Activated naive CD4-positive, alpha-beta T cell treated with anti-CD3 and anti-CD28 coated beads, Interleukin-2, amount 10 ng/mL, durations not matched to agents 7 days and 5 days (primary cell): ENCODE measurements around the gene KSR2.

Experiments used
- CTCF ChIA-PET: fragments of 350-600 bp; sonication (Branson Sonifier 250); formaldehyde crosslinking; loops from one replicate; lab custom pipeline; 2021; ENCODE audit warnings: antibody characterized with exemption; lab: Charles Lee
- DNase-seq: peaks from one replicate; pipeline ENCODE4 v3.0.0-alpha.2; 2020
- H3K27ac Mint-ChIP-seq: one replicate; pipeline ENCODE4 v1.8.0; 2021; ENCODE audit warnings: mild to moderate bottlenecking, moderate library complexity, mixed read lengths
- H3K27me3 Mint-ChIP-seq: one replicate; pipeline ENCODE4 v1.8.0; 2021; ENCODE audit warnings: mild to moderate bottlenecking, mixed read lengths
- H3K36me3 Mint-ChIP-seq: one replicate; pipeline ENCODE4 v1.8.0; 2021; ENCODE audit warnings: mixed read lengths
- H3K4me1 Mint-ChIP-seq: one replicate; pipeline ENCODE4 v1.8.0; 2021; ENCODE audit warnings: mixed read lengths
- H3K4me3 Mint-ChIP-seq: one replicate; pipeline ENCODE4 v1.8.0; 2021; ENCODE audit warnings: mild to moderate bottlenecking, moderate library complexity, mixed read lengths
- H3K9me3 Mint-ChIP-seq: one replicate; pipeline ENCODE4 v1.8.0; 2021; ENCODE audit warnings: mixed read lengths

KSR2 gene

DNA sequence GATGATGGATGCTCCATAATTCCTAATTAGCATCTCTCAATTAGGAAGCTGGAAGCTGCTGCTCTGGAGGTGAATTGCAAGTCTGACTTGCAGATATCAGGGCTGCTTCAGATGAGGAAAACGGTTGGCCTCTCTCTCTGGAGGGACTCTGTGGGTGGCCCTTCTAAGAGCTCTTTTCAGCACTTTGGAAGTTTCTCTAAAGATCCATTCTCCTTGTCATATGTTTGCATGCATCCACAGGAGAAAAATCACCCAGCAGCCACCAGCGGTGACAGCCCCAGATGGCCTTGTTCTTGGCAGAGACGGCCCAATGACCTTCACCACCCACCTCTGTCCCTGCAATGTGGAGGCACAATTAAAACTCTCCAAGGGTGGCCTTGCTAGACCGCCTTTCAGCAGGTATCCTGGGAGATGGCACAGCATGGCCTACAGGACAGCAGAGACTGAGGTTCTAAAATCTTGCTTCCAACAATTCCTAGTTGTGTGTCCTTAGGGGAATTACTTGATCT, 42.3 kb downstream of the KSR2 start:
- Mint-ChIP-seq H3K27ac (no peak overlapping the region), H3K4me1 (no peaks in the 10 kb centered on the region), H3K36me3 (no peaks in the 10 kb centered on the region), H3K9me3 (no peaks in the 10 kb centered on the region), H3K27me3 (no peaks in the 10 kb centered on the region), H3K4me3 (no peak overlapping the region)
- CTCF ChIA-PET: no interaction called here
- DNase-seq: no peak

DNA sequence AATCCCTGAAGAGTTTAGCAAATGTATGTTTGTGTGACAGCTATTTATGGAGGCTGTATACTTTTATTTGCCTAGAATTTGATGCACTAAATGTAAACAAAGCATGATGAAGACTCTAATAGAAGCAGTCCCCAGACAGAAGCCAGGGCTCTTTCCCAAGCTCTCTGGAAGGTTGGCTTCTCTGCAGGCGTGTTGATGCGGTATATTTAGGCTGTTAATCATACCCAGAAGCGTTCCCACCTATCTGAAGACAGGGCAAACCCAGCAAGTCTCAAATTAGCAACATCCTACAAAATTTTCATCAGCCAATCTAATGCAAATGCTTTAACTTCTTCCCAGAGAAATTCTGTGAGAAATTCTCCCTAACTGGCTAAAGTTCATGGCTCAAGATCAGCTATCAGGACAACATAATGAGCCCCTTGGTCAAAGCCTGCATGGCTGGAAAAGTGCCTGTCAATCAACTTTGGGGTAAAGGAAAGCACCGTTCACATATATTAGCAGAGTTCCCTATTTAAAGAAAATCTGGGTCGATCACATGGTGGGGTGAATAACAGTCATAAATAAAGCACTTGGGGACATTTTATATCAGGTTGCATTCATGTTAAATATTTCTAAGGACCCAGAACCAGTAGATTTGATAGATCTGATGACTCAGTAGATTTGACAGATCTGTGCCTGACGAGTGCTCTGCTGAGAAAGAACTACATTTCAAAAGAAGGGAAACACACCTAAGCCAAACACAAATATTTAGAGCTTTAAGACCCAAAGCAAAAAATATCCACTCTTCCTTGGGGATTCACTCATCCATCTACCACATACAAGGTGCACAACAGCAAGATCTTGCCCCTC, 46.6 kb downstream of the KSR2 start:
- DNase-seq: no peak
- no peaks in the 10 kb centered on the region for H3K36me3 Mint-ChIP-seq
- H3K9me3 Mint-ChIP-seq: no peaks in the 10 kb centered on the region
- H3K27me3 Mint-ChIP-seq: no peaks in the 10 kb centered on the region
- no peak overlapping the region for H3K27ac Mint-ChIP-seq
- CTCF ChIA-PET: no interaction called here
- no peak overlapping the region for H3K4me3 Mint-ChIP-seq
- H3K4me1 Mint-ChIP-seq: no peaks in the 10 kb centered on the region

DNA sequence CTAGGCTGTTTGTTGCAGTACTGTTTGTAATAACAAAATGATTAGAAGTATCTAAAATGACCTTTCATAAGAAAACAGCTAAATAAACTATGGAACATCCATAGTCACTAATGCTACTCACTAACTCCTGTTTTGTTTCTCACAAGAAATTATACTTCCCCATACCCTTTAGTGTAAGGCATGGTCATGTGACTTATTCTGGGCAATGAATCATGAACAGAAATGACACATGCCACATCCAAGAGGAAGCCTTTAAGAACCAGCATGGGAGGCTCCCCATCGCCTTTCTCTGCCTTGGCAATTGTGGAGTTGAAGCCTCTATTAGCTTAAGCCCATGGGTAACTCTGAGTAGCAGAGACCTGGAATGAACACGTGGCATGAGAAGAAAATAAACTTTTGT, 49.3 kb downstream of the KSR2 start:
- Mint-ChIP-seq H3K4me3 (no peak overlapping the region), H3K9me3 (no peaks in the 10 kb centered on the region), H3K36me3 (no peaks in the 10 kb centered on the region), H3K27ac (no peak overlapping the region), H3K4me1 (no peaks in the 10 kb centered on the region), H3K27me3 (no peaks in the 10 kb centered on the region)
- no peak for DNase-seq
- CTCF ChIA-PET: no interaction called here

GRCh38 chr12:117914686-117915085, 54.1 kb downstream of the KSR2 start:
- Mint-ChIP-seq H3K4me3 (no peak overlapping the region), H3K36me3 (no peaks in the 10 kb centered on the region), H3K27me3 (no peaks in the 10 kb centered on the region), H3K9me3 (peaks cover 7% of the 10 kb centered on the region), H3K27ac (no peak overlapping the region), H3K4me1 (no peaks in the 10 kb centered on the region)
- CTCF ChIA-PET: no interaction called here
- DNase-seq: no peak

GRCh38 chr12:117912756-117913155, 56.0 kb downstream of the KSR2 start:
- Mint-ChIP-seq H3K36me3 (no peaks in the 10 kb centered on the region), H3K9me3 (peaks cover 7% of the 10 kb centered on the region), H3K4me3 (no peak overlapping the region), H3K4me1 (no peaks in the 10 kb centered on the region), H3K27me3 (no peaks in the 10 kb centered on the region), H3K27ac (no peak overlapping the region)
- CTCF ChIA-PET: interaction anchor here (0.9 kb wide), 1 partner anchor 54 kb away, joined by 3 read pairs; no protein-coding TSS in a partner anchor
- DNase-seq: no peak

GRCh38 chr12:117908411-117908810, 60.4 kb downstream of the KSR2 start:
- no peaks in the 10 kb centered on the region for H3K27me3 Mint-ChIP-seq
- DNase-seq: no peak
- H3K9me3 Mint-ChIP-seq: peaks cover 7% of the 10 kb centered on the region
- CTCF ChIA-PET: no interaction called here
- H3K4me1 Mint-ChIP-seq: no peaks in the 10 kb centered on the region
- H3K4me3 Mint-ChIP-seq: no peak overlapping the region
- no peak overlapping the region for H3K27ac Mint-ChIP-seq
- no peaks in the 10 kb centered on the region for H3K36me3 Mint-ChIP-seq

DNA sequence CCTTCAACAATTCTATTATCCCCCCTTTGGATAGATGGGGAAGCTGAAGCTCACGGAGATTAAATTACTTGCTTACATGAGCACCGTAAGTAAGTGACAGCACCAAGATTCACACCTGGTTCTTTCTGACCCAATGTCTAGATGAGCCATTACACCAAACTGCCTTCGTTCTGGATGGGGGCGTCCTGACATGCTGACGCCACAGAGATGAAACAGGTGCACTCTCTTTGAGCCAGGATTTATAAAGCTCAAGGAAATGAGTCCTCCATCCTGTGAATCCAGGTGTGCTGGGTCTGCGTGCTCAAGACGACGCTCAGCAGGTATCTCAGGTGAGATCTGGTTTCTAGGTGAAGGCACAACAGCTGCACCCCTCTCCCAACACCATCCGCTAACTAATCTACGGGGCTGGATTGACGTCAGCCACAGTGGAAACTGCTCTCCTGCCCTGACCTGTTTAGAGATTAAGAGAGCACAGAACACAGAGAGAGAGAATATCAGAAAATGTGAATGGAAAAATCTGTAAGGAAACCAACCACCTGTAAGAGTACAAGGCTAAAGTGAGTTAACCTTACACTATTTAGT, 61.6 kb downstream of the KSR2 start:
- H3K4me1 Mint-ChIP-seq: no peaks in the 10 kb centered on the region
- no peaks in the 10 kb centered on the region for H3K27me3 Mint-ChIP-seq
- peaks cover 7% of the 10 kb centered on the region for H3K9me3 Mint-ChIP-seq
- CTCF ChIA-PET: no interaction called here
- no peak for DNase-seq
- H3K4me3 Mint-ChIP-seq: no peak overlapping the region
- H3K36me3 Mint-ChIP-seq: no peaks in the 10 kb centered on the region
- no peak overlapping the region for H3K27ac Mint-ChIP-seq

GRCh38 chr12:117904051-117904450, 64.7 kb downstream of the KSR2 start:
- Mint-ChIP-seq H3K4me1 (no peaks in the 10 kb centered on the region), H3K36me3 (no peaks in the 10 kb centered on the region), H3K27ac (no peak overlapping the region), H3K9me3 (no peaks in the 10 kb centered on the region), H3K27me3 (no peaks in the 10 kb centered on the region), H3K4me3 (no peak overlapping the region)
- CTCF ChIA-PET: no interaction called here
- no peak for DNase-seq

DNA sequence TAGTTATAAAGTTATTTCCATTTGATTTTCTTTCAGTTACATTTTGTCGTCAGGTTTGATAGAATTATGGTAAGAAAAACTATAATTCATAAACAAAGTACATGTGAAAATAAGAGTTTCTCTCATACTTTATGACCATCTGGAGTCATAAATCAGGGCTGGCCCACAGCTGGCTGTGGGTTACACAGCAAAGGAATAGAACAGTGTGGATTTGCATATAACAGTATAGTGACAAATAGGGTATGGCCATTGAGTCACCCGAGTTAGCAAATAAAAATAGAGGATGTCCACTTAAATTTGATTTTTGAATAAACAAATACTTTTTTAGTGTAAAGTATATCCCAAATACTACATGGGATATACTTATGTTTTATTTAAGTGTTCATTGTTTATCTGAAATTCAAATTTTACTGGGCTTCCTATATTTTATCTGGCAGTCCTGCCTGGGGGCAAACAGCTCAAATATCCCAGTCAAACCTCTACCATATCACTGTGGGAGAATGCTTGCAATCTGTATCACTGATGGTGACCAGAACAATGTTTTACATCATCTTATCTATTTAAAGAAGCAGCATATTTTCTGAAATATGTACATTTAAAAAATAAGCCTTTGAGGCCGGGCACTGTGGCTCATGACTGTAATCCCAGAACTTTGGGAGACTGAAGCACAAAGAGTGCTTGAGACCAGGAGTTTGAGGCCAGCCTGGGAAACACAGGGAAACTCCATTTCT, 65.5 kb downstream of the KSR2 start:
- H3K4me3 Mint-ChIP-seq: no peak overlapping the region
- no peaks in the 10 kb centered on the region for H3K9me3 Mint-ChIP-seq
- H3K4me1 Mint-ChIP-seq: no peaks in the 10 kb centered on the region
- CTCF ChIA-PET: no interaction called here
- no peaks in the 10 kb centered on the region for H3K27me3 Mint-ChIP-seq
- no peak for DNase-seq
- H3K27ac Mint-ChIP-seq: no peak overlapping the region
- no peaks in the 10 kb centered on the region for H3K36me3 Mint-ChIP-seq

DNA sequence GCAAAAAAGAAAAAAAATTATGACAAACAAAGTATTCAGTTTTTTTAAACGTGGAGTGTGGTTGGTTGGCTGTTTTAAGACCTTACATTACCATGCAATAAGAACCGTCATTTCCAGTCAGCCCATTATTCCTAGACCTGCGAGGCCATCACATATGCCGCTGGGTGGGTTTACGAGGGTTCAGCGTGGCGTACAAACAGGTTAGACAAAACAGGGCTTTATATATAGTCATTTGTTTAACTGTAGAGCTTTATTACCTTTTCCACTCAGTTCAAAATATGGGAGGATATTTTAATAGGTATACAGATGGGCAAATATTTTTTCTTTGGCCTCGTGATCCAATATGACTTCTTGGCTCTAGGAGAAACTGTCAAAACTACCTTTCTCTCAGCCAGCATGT, 67.2 kb downstream of the KSR2 start:
- Mint-ChIP-seq H3K27me3 (no peaks in the 10 kb centered on the region), H3K9me3 (no peaks in the 10 kb centered on the region), H3K36me3 (no peaks in the 10 kb centered on the region), H3K4me1 (no peaks in the 10 kb centered on the region), H3K4me3 (no peak overlapping the region), H3K27ac (no peak overlapping the region)
- DNase-seq: no peak
- CTCF ChIA-PET: no interaction called here

- DNase-seq: no peak
- H3K9me3 Mint-ChIP-seq: peaks cover 4% of the 10 kb centered on the region
- H3K27ac Mint-ChIP-seq: no peak overlapping the region
- no peaks in the 10 kb centered on the region for H3K36me3 Mint-ChIP-seq
- no peaks in the 10 kb centered on the region for H3K27me3 Mint-ChIP-seq
- CTCF ChIA-PET: no interaction called here
- no peaks in the 10 kb centered on the region for H3K4me1 Mint-ChIP-seq
- H3K4me3 Mint-ChIP-seq: no peak overlapping the region
These were observed 68.2 kb downstream of the KSR2 start for GRCh38 chr12:117900561-117900960.

DNA sequence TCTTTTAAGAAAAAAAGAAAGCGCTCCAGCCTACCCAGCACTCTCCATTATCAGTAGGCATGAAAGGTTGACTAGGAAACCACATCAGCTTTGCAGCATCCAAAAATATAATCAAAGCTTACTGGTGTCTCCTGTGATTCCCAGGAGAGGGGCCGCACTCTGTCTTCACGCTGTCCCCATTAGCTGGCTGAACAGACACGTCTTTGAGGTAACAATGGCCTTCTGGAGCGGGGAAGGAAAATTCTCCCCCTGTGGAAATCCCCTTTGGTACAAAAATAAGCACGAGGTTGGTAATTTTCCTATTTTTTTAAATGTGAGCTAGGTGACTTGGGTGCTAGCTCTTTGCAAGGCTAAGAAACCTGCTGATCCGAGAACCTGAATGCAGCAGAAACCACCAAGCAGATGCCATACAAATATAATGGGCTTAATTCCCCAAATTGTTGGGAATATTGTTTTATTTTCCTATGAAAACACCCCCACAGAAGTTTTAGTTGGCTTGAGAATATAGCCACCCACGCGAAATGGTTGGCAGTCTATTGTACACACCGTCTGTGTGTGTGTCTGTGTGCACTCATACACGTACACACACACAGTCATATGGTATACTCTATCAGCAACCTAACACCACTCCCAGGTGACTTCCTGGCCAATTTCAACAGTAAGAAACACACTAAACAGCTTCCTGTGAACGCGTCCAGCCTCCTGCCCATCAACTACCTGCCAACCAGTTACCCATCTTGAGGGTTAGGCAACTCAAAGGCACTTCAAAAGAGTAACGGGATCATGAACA, 71.2 kb downstream of the KSR2 start:
- Mint-ChIP-seq H3K36me3 (no peaks in the 10 kb centered on the region), H3K9me3 (peaks cover 6% of the 10 kb centered on the region), H3K27ac (no peak overlapping the region), H3K4me3 (no peak overlapping the region), H3K4me1 (no peaks in the 10 kb centered on the region), H3K27me3 (no peaks in the 10 kb centered on the region)
- CTCF ChIA-PET: no interaction called here
- DNase-seq: no peak

GRCh38 chr12:117896009-117896408, 72.8 kb downstream of the KSR2 start:
- Mint-ChIP-seq H3K27me3 (no peaks in the 10 kb centered on the region), H3K9me3 (peaks cover 6% of the 10 kb centered on the region), H3K27ac (no peak overlapping the region), H3K36me3 (no peaks in the 10 kb centered on the region), H3K4me1 (no peaks in the 10 kb centered on the region), H3K4me3 (no peak overlapping the region)
- no peak for DNase-seq
- CTCF ChIA-PET: no interaction called here

- Mint-ChIP-seq H3K27ac (no peak overlapping the region), H3K27me3 (no peaks in the 10 kb centered on the region), H3K4me1 (no peaks in the 10 kb centered on the region), H3K36me3 (no peaks in the 10 kb centered on the region), H3K4me3 (no peak overlapping the region), H3K9me3 (peaks cover 6% of the 10 kb centered on the region)
- CTCF ChIA-PET: no interaction called here
- DNase-seq: no peak
These were observed 76.3 kb downstream of the KSR2 start for GRCh38 chr12:117892441-117892840.
